ENCODE data around the gene SOX1.

Gene SOX1

GRCh38 chr13:112077729-112078128, 10.8 kb downstream of the SOX1 start:
- ChIA-PET CTCF (no interaction called here), POLR2A (no interaction called here)
- no peak for TF ChIP-seq CTCF (IDR thresholded peaks at IDR 0.05; ENCODE audit: control extremely low read depth, extremely low read depth, low read depth, missing control alignments)
- DNase-seq (ENCODE audit: extremely low spot score): no peak

GRCh38 chr13:112078216-112078615, 11.3 kb downstream of the SOX1 start:
- ChIA-PET CTCF (no interaction called here), POLR2A (no interaction called here)
- TF ChIP-seq CTCF (IDR thresholded peaks at IDR 0.05; ENCODE audit: control extremely low read depth, extremely low read depth, low read depth, missing control alignments): no peak
- DNase-seq (ENCODE audit: extremely low spot score): no peak

GRCh38 chr13:112078879-112079531, 12.1 kb downstream of the SOX1 start:
- TF ChIP-seq CTCF (IDR thresholded peaks at IDR 0.05; ENCODE audit: control extremely low read depth, extremely low read depth, low read depth, missing control alignments): no peak
- POLR2A ChIA-PET: no interaction called here
- DNase-seq (ENCODE audit: extremely low spot score): no peak
- CTCF ChIA-PET: no interaction called here

GRCh38 chr13:112079696-112080095, 12.7 kb downstream of the SOX1 start:
- no peak for TF ChIP-seq CTCF (IDR thresholded peaks at IDR 0.05; ENCODE audit: control extremely low read depth, extremely low read depth, low read depth, missing control alignments)
- ChIA-PET POLR2A (no interaction called here), CTCF (no interaction called here)
- DNase-seq (ENCODE audit: extremely low spot score): no peak

GRCh38 chr13:112083971-112084370, 17.0 kb downstream of the SOX1 start:
- CTCF ChIA-PET: no interaction called here
- POLR2A ChIA-PET: no interaction called here
- no peak for TF ChIP-seq CTCF (IDR thresholded peaks at IDR 0.05; ENCODE audit: control extremely low read depth, extremely low read depth, low read depth, missing control alignments)
- DNase-seq (ENCODE audit: extremely low spot score): no peak

GRCh38 chr13:112092453-112092852, 25.5 kb downstream of the SOX1 start:
- POLR2A ChIA-PET: no interaction called here

More at GRCh38 chr13:112092453-112092852, 25.5 kb downstream of the SOX1 start:
- TF ChIP-seq CTCF (IDR thresholded peaks at IDR 0.05; ENCODE audit: control extremely low read depth, extremely low read depth, low read depth, missing control alignments): no peak
- CTCF ChIA-PET: interaction anchor here (1.2 kb wide), 1 partner anchor 10 kb away, joined by 5 read pairs; no protein-coding TSS in a partner anchor
- no peak for DNase-seq (ENCODE audit: extremely low spot score)
